Mucosa of descending colon (tissue), 3 donors: Measurements from ENCODE around the gene RASL12. TPM values are rescaled to one million over a fixed set of nuclear protein-coding genes. Genes with fewer than 3 reads are reported as not detected.

Experiments
- ATAC-seq: fragments of 200-7000 bp; cut with Tn5 transposase; one replicate; pipeline ENCODE4 v1.9.1; 2020; ENCODE audit warnings: mild to moderate bottlenecking, moderate library complexity
- DNase-seq, 3 donors: peaks; one replicate each; pipeline ENCODE4 v3.0.0-alpha.2; 2020
- H3K36me3 ChIP-seq: fragments of 200-600 bp; one replicate; pipeline ENCODE4 v1.8.0; 2021; ENCODE audit warnings: low read depth, mild to moderate bottlenecking
- H3K4me1 ChIP-seq: fragments of 200-600 bp; one replicate; pipeline ENCODE4 v1.8.0; 2021; ENCODE audit warnings: low read depth, mild to moderate bottlenecking
- H3K4me3 ChIP-seq: fragments of 200-600 bp; one replicate; pipeline ENCODE4 v1.8.0; 2021; ENCODE audit warnings: mild to moderate bottlenecking
- H3K9me3 ChIP-seq: fragments of 200-600 bp; one replicate; pipeline ENCODE4 v1.8.0; 2021; ENCODE audit warnings: mild to moderate bottlenecking
- intact Hi-C, 2 donors: fragments of 100-400 bp; cut with DNase I in 1 of 2; cut with micrococcal nuclease in 1 of 2; formaldehyde crosslinking; loops; one replicate each; pipeline versions ENCODE4 v1.11.0 to v1.11.1; 2022; cut with DNase I, micrococcal nuclease
- total RNA-seq, 3 donors: library from RNA; stranded (reverse); fragmentation: NEBNext Ultra II Directional in 2 of 3; extraction: Animal tissue kit (Norgen Biotek cat#: 25700) in 2 of 3; gene quantifications; one replicate each; pipeline versions ENCODE4 v1.2.1 to v1.2.4, GENCODE V29; 2021 to 2023
- TF ChIP-seq, protein P1 (sequence below): fragments of 200-600 bp; IDR thresholded peaks from one replicate; pipeline ENCODE4 v1.8.0; 2022; ENCODE audit warnings: antibody characterized with exemption, mild to moderate bottlenecking
- donor health status: DM: no; HTN: no; CAD: no; lungs with moderate emphysema.
- donor health status: DM: no; HTN: no; CAD: no.
- donor health status: DM: no; HTN: yes; CAD: no.

The RASL12 gene
- total RNA-seq, 3 donors from 2014 or later = 2.7 to 29.7 (median 8.4) TPM

DNA sequence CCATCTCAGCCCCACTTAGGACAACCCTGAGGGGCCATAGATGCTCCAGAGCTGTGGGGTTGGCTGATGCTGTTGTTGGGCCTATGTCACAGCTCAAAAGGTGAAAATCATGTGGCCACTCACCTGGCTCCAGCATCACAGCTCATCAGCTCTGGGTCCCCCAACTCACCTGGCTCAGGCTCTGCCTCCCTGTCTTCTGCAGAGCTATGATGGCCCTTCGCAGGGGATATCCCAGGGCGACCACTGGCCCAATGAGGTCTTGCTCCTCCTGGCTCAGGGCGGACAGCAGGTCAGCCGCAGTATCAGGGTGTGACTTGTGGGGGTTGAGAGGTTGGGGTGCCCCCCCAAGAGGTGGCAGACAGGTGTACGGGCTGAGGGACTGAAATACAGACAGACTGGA, 31.5 kb upstream of the RASL12 start:
- H3K4me1 ChIP-seq = peaks cover 12% of the 10 kb centered on the region
- no peak for DNase-seq
- ATAC-seq = no peak
- TF ChIP-seq, protein P1, sequence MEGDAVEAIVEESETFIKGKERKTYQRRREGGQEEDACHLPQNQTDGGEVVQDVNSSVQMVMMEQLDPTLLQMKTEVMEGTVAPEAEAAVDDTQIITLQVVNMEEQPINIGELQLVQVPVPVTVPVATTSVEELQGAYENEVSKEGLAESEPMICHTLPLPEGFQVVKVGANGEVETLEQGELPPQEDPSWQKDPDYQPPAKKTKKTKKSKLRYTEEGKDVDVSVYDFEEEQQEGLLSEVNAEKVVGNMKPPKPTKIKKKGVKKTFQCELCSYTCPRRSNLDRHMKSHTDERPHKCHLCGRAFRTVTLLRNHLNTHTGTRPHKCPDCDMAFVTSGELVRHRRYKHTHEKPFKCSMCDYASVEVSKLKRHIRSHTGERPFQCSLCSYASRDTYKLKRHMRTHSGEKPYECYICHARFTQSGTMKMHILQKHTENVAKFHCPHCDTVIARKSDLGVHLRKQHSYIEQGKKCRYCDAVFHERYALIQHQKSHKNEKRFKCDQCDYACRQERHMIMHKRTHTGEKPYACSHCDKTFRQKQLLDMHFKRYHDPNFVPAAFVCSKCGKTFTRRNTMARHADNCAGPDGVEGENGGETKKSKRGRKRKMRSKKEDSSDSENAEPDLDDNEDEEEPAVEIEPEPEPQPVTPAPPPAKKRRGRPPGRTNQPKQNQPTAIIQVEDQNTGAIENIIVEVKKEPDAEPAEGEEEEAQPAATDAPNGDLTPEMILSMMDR = no peak
- intact Hi-C loops = no loop called here
- no peaks in the 10 kb centered on the region for H3K36me3 ChIP-seq
- H3K9me3 ChIP-seq = no peaks in the 10 kb centered on the region
- H3K4me3 ChIP-seq = no peak overlapping the region

DNA sequence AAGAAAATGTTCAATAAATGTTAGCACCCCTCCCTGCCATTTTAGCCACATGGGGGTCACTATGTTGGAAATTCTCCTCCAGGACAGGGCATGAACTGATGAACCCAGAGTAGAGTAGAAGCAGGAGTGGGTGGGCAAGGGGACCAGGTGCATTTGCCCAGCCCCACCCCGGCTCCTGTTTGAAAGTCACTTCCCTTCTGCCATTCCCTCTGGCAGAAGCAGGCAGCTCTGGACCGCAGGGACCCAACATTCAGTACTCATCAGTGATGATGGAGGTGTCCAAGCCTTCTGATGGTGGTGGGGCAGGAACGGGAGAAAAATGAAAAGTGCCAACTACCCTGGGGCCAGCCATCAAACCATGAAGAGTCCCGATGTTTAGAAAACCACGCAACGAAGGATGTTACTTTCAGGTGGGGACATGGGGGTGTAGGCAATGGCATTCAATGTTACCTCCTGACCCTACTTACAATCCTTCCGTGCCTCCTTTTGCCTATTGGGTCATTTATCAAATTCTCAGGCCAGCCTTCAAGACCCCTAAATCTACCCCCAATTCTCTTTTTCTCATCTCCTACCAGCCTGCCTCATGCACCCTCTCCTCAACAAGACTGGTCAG, 30.0 kb upstream of the RASL12 start:
- H3K9me3 ChIP-seq = no peaks in the 10 kb centered on the region
- no peak for DNase-seq
- H3K36me3 ChIP-seq = no peaks in the 10 kb centered on the region
- intact Hi-C loops = no loop called here
- ATAC-seq = no peak
- H3K4me3 ChIP-seq = no peak overlapping the region
- peaks cover 12% of the 10 kb centered on the region for H3K4me1 ChIP-seq
- TF ChIP-seq, protein P1 = no peak

DNA sequence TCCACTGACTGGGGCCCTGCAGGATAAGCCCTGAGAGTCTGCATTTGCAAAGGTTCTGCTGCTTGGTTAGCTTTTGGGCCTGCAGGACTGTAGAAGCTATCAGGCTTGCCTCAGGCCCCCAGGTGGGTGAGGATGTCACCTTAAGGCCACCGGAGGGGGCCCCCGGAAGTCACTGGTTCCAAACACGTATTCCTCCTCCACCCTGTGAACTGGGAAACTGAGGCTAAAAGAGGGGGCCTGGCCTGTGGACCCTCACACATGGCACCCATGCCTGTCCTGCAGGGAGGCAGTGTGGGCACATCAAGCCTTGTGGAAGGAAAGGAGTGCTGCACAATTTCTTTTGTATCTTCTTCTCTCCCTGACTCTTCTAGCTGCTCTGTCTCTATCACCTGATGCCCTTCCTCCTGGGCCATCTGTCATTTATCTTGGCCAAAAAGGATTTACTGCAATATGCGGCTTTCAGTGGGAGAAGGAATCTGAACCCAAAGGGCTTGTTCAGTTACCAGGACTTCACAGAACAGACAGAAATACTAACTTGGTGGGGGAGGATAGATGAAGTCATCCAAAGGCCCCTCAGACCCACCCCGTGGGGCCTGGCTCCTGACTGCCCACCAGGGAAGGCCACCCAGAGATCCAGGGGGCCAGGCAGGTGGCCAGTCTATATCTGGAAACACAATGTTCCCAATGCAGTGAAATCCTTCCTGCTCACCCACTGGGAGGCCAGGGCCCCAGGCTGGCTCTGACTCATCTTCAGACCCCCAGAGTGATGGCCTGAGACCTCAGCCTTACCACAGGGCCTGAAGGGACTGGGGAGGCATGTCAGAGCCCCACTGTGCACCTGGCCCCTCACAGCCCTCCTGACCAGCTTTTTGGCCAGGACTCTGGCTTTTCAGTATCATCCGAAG, 28.9 kb upstream of the RASL12 start:
- intact Hi-C loops = no loop called here
- DNase-seq = no peak

DNA sequence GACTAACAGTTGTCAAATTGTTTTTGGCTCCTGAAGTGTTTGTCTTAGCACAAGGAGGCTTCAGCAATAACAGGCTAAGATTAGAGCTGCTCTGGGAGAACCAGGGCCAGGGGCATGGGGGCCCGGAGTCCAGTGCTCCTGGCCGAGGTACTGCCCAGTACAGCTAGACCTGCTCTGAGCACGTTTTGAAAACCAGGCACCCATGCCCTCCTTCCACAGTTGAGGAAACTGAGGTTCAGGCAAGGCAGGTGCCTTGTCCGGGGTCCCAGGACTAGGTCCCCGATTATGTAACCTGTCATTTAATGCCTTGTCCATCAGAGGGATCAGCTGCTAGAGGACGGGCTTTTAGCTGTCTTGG, 27.9 kb upstream of the RASL12 start:
- DNase-seq = no peak
- intact Hi-C loops = no loop called here
- peaks cover 5% of the 10 kb centered on the region for H3K4me1 ChIP-seq

More for the DNA sequence above, 28.9 kb upstream of the RASL12 start:
- TF ChIP-seq, protein P1 = no peak
- H3K9me3 ChIP-seq = no peaks in the 10 kb centered on the region
- no peaks in the 10 kb centered on the region for H3K36me3 ChIP-seq
- ATAC-seq = no peak
- H3K4me3 ChIP-seq = no peak overlapping the region
- H3K4me1 ChIP-seq = peaks cover 12% of the 10 kb centered on the region

DNA sequence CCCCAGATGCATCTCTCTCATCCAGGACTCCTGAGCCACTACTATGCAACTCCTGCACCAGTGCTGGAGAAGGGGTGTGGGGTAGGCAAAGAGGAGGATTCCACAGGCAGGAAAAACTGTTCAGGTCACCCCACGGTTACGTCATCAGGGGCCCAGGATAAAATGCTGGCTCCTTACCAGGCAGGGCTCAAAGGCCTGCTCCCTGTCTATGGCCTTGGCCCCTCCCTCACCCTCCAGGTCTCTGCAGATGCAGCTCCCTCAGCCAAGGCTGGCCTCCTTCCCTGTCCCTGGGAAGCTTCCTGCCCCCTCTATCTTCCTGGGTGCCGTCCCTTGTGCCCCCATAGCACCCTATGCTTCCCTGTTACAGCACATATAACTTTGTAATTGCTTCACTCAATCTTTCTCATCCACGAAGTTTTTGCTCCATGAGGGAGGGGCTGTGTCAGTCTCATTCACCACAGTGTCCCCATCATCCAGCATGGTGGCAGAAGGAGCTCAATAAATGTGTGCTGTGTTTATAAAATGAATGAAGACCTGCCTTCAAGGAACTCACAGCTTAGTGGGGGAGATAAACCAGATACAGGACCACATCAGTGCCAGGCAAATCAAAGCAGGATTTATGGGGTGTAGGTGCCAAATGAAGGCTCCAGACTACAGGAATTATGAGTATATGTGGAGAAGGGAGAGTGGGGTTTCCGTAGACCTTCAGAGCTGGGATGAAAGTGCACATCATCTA, 27.4 kb upstream of the RASL12 start:
- peak in 1 of 3 donors; percentile 47 for DNase-seq
- H3K36me3 ChIP-seq = no peaks in the 10 kb centered on the region
- H3K4me3 ChIP-seq = no peak overlapping the region
- TF ChIP-seq, protein P1 = no peak
- no peaks in the 10 kb centered on the region for H3K9me3 ChIP-seq
- ATAC-seq = peak; percentile 38
- no peaks in the 10 kb centered on the region for H3K4me1 ChIP-seq
- intact Hi-C loops = no loop called here

More for the DNA sequence above, 27.9 kb upstream of the RASL12 start:
- no peak overlapping the region for H3K4me3 ChIP-seq
- ATAC-seq = no peak
- TF ChIP-seq, protein P1 = no peak
- no peaks in the 10 kb centered on the region for H3K9me3 ChIP-seq
- H3K36me3 ChIP-seq = no peaks in the 10 kb centered on the region
